K562 (cell line): ENCODE measurements around the gene NF1. TPM values are rescaled to one million over a fixed set of nuclear protein-coding genes. Genes with fewer than 3 reads are reported as not detected.
A peak's percentile ranks its signal among the peaks of the same experiment; 100 is the strongest.

Source experiments
- ATAC-seq: fragments of 200-7000 bp; cut with Tn5 transposase; 3 replicates; pipeline ENCODE4 v1.9.1; 2020; ENCODE audit warnings: moderate library complexity
- BruUV-seq: library from RNA; stranded (reverse); fragments of 400-500 nt; replicated peaks from 2 replicates; lab custom pipeline; 2021; lab: Mats Ljungman, UMichigan
- CTCF ChIA-PET: fragments of 300-600 bp; formaldehyde crosslinking; extraction: SDS; loops from one replicate; lab custom pipeline; 2021; ENCODE audit warnings: low intra/inter-chr PET ratio; lab: Yijun Ruan, JAX
- POLR2A ChIA-PET: fragments of 300-600, 350-650 bp; sonication (Branson Sonifier 250); formaldehyde crosslinking; extraction: SDS; loops from one replicate; lab custom pipeline; 2021; ENCODE audit warnings: antibody characterized with exemption, inconsistent platforms; lab: Yijun Ruan, JAX
- DNase-seq, 4 experiments: peaks; one replicate each; pipeline versions ENCODE4 v3.0.0 to v3.0.0-alpha.2; 2011 to 2018; ENCODE audit warnings: low spot score in 3 of 4, mixed read lengths in 3 of 4; ENCODE audit errors: extremely low read depth in 1 of 4
- FAIRE-seq: peaks from 2 replicates; lab custom pipeline; 2011; peaks lifted over from hg19 to GRCh38; lab: Jason Lieb, UNC
- H2AFZ ChIP-seq: 2 replicates; pipeline ENCODE4 v1.6.0; 2011; ENCODE audit warnings: low read depth, low read length, control low read depth, inconsistent platforms
- H3K27ac ChIP-seq: fragments of 200-600 bp; 3 replicates; pipeline ENCODE4 v1.8.0; 2011; ENCODE audit warnings: low read depth, mild to moderate bottlenecking, control low read depth, inconsistent platforms, low read length, moderate library complexity, mixed read lengths; ENCODE audit errors: extremely low read depth
- H3K27me3 ChIP-seq, 2 experiments: fragments of 300-600 bp in 1 of 2; 2 replicates in 1 of 2; 3 replicates in 1 of 2; pipeline versions ENCODE4 v1.6.0 to v1.8.0; 2011; ENCODE audit warnings: inconsistent platforms in 2 of 2, low read length in 2 of 2, mild to moderate bottlenecking in 1 of 2, mixed read lengths in 1 of 2, moderate library complexity in 1 of 2; ENCODE audit not compliant: control insufficient read depth in 2 of 2, insufficient read depth in 2 of 2
- H3K36me3 ChIP-seq: fragments of 300-600 bp; 3 replicates; pipeline ENCODE4 v1.8.0; 2011; ENCODE audit warnings: mild to moderate bottlenecking, low read length, inconsistent platforms; ENCODE audit not compliant: control insufficient read depth, insufficient read depth
- H3K4me1 ChIP-seq, 2 experiments: fragments of 200-600 bp in 1 of 2; replicated peaks in 1 of 2; 2 replicates in 1 of 2; 3 replicates in 1 of 2; pipeline versions ENCODE4 v1.5.1 to v1.8.0; 2011; ENCODE audit warnings: inconsistent platforms in 2 of 2, low read length in 2 of 2, mild to moderate bottlenecking in 1 of 2, mixed read lengths in 1 of 2, moderate library complexity in 1 of 2; ENCODE audit not compliant: control insufficient read depth in 2 of 2, insufficient read depth in 2 of 2
- H3K4me2 ChIP-seq: 2 replicates; pipeline ENCODE4 v1.6.1; 2011; ENCODE audit warnings: low read length, control low read depth, inconsistent platforms, mixed read lengths; ENCODE audit not compliant: insufficient read depth
- H3K4me3 ChIP-seq: fragments of 200-600 bp; sonication (generic), shearing (Covaris generic); 2 replicates; pipeline ENCODE4 v1.5.1; 2016; ENCODE audit warnings: control low read depth, inconsistent platforms
- H3K79me2 ChIP-seq: fragments of 200-600 bp; 3 replicates; pipeline ENCODE4 v1.8.0; 2011; ENCODE audit warnings: low read length, inconsistent platforms; ENCODE audit not compliant: control insufficient read depth, insufficient read depth
- H3K9ac ChIP-seq, 2 experiments: 2 replicates each; pipeline versions ENCODE4 v1.6.0 to v1.6.1; 2011; ENCODE audit warnings: low read depth in 2 of 2, low read length in 2 of 2, control low read depth in 1 of 2, inconsistent platforms in 1 of 2, mild to moderate bottlenecking in 1 of 2, mixed read lengths in 1 of 2; ENCODE audit not compliant: insufficient read depth in 1 of 2
- H3K9me1 ChIP-seq: one replicate; pipeline ENCODE4 v1.6.0; 2011; ENCODE audit warnings: inconsistent platforms, mild to moderate bottlenecking, low read length, moderate library complexity; ENCODE audit not compliant: control insufficient read depth, insufficient read depth
- H3K9me3 ChIP-seq: replicated peaks from 2 replicates; pipeline ENCODE4 v1.5.1; 2011; ENCODE audit warnings: low read depth, low read length, inconsistent platforms; ENCODE audit not compliant: control insufficient read depth, insufficient read depth
- H4K20me1 ChIP-seq: replicated peaks from 2 replicates; pipeline ENCODE4 v1.6.1; 2011; ENCODE audit warnings: low read length, inconsistent platforms, mixed read lengths; ENCODE audit not compliant: control insufficient read depth, insufficient read depth
- ATF1 ChIP-seq, 2 experiments: fragments of 450-650 bp in 1 of 2; IDR thresholded peaks; 2 replicates each; pipeline ENCODE4 v1.6.1; 2016; ENCODE audit warnings: missing compliant biosample characterization in 1 of 2, missing genetic modification characterization in 1 of 2
- BACH1 ChIP-seq: fragments of 200-800 bp; sonication (Bioruptor generic); IDR thresholded peaks from 2 replicates; pipeline ENCODE4 v1.6.1; 2016; ENCODE audit warnings: missing genetic modification characterization, missing compliant biosample characterization
- C11orf30 ChIP-seq: fragments of 450-650 bp; IDR thresholded peaks from 2 replicates; pipeline ENCODE4 v1.6.1; 2016; ENCODE audit warnings: low read depth, mild to moderate bottlenecking
- CBX1 ChIP-seq: sonication (generic); IDR thresholded peaks from 2 replicates; pipeline ENCODE4 v1.6.1; 2016; ENCODE audit warnings: antibody characterized with exemption, low read depth, mild to moderate bottlenecking
- DMBX1 ChIP-seq: fragments of 250-450 bp; sonication (Bioruptor Pico); IDR thresholded peaks from 2 replicates; pipeline ENCODE4 v1.8.0; 2022; ENCODE audit warnings: inconsistent platforms, mild to moderate bottlenecking, moderate library complexity, borderline replicate concordance
- DNMT1 ChIP-seq: fragments of 450-650 bp; IDR thresholded peaks from 2 replicates; pipeline ENCODE4 v1.6.1; 2016; ENCODE audit warnings: antibody characterized with exemption, mild to moderate bottlenecking
- EP400 ChIP-seq: fragments of 450-650 bp; IDR thresholded peaks from 2 replicates; pipeline ENCODE4 v1.6.1; 2017; ENCODE audit warnings: antibody characterized with exemption, mild to moderate bottlenecking, moderate library complexity
- EWSR1 ChIP-seq: fragments of 450-650 bp; IDR thresholded peaks from 2 replicates; pipeline ENCODE4 v1.6.1; 2018; ENCODE audit warnings: borderline replicate concordance, mild to moderate bottlenecking, low read depth, moderate library complexity; ENCODE audit not compliant: partially characterized antibody
- FOXP1 ChIP-seq: sonication (generic); formaldehyde crosslinking; IDR thresholded peaks from 2 replicates; pipeline ENCODE4 v1.8.0; 2022; ENCODE audit warnings: mild to moderate bottlenecking, missing genetic modification reagents
- HDAC1 ChIP-seq, 2 experiments: fragments of 450-650 bp; IDR thresholded peaks; 2 replicates each; pipeline ENCODE4 v1.6.1; 2016 to 2017; ENCODE audit warnings: inconsistent platforms in 1 of 2, mild to moderate bottlenecking in 1 of 2, moderate library complexity in 1 of 2
- HNRNPK ChIP-seq: fragments of 200-400 bp; formaldehyde crosslinking; IDR thresholded peaks from one replicate; pipeline ENCODE4 v1.6.1; 2018; ENCODE audit warnings: mild to moderate bottlenecking, low read depth, low read length; ENCODE audit not compliant: poor library complexity, severe bottlenecking
- ILF3 ChIP-seq: fragments of 450-650 bp; IDR thresholded peaks from 2 replicates; pipeline ENCODE4 v1.6.1; 2018; ENCODE audit warnings: antibody characterized with exemption, mild to moderate bottlenecking, moderate library complexity, borderline replicate concordance
- L3MBTL2 ChIP-seq: fragments of 450-650 bp; IDR thresholded peaks from 2 replicates; pipeline ENCODE4 v1.6.1; 2016; ENCODE audit warnings: mild to moderate bottlenecking, moderate library complexity
- MAFG ChIP-seq: fragments of 450-650 bp; conservative IDR thresholded peaks from 2 replicates; pipeline ENCODE4 v1.6.1; 2016; ENCODE audit warnings: missing genetic modification characterization, missing compliant biosample characterization
- MCM3 ChIP-seq: fragments of 450-650 bp; IDR thresholded peaks from 2 replicates; pipeline ENCODE4 v1.6.1; 2016
- MEIS2 ChIP-seq: fragments of 450-650 bp; IDR thresholded peaks from 2 replicates; pipeline ENCODE4 v1.6.1; 2014; ENCODE audit warnings: mild to moderate bottlenecking; ENCODE audit not compliant: partially characterized antibody
- MTF1 ChIP-seq: fragments of 250-450 bp; sonication (Bioruptor Pico); IDR thresholded peaks from 2 replicates; pipeline ENCODE4 v1.9.0; 2021; ENCODE audit warnings: moderate library complexity, mild to moderate bottlenecking, inconsistent platforms, borderline replicate concordance
- NFATC3 ChIP-seq: fragments of 450-650 bp; IDR thresholded peaks from 2 replicates; pipeline ENCODE4 v1.6.1; 2017; ENCODE audit warnings: mild to moderate bottlenecking
- NFE2L1 ChIP-seq: fragments of 450-650 bp; IDR thresholded peaks from 2 replicates; pipeline ENCODE4 v1.6.1; 2016; ENCODE audit warnings: missing genetic modification characterization, low read depth, mild to moderate bottlenecking, missing compliant biosample characterization, moderate library complexity, borderline replicate concordance
- NUFIP1 ChIP-seq: fragments of 450-650 bp; IDR thresholded peaks from 2 replicates; pipeline ENCODE4 v1.6.1; 2018; ENCODE audit not compliant: partially characterized antibody
- PATZ1 ChIP-seq: fragments of 250-450 bp; sonication (Bioruptor Pico); IDR thresholded peaks from 2 replicates; pipeline ENCODE4 v1.5.0; 2020; ENCODE audit warnings: mild to moderate bottlenecking, borderline replicate concordance
- PCBP2 ChIP-seq: fragments of 200-400 bp; formaldehyde crosslinking; IDR thresholded peaks from 2 replicates; pipeline ENCODE4 v1.6.1; 2018; ENCODE audit warnings: low read length, low read depth, mild to moderate bottlenecking, moderate library complexity; ENCODE audit not compliant: poor library complexity, severe bottlenecking
- PHF20 ChIP-seq: fragments of 450-650 bp; IDR thresholded peaks from 2 replicates; pipeline ENCODE4 v1.6.1; 2018; ENCODE audit not compliant: partially characterized antibody
- RNF2 ChIP-seq: sonication (generic); IDR thresholded peaks from 2 replicates; pipeline ENCODE4 v1.6.1; 2016
- ZNF347 ChIP-seq: fragments of 450-650 bp; formaldehyde crosslinking; IDR thresholded peaks from 2 replicates; pipeline ENCODE4 v1.4.0; 2020; ENCODE audit warnings: low read depth, mild to moderate bottlenecking, moderate library complexity
- WGBS: fragments of 100-300 bp; shearing (Covaris generic); methylation state at CpG from one replicate; pipeline ENCODE4 v1.1.6; 2016; ENCODE audit warnings: low coverage, mixed read lengths; ENCODE audit not compliant: insufficient coverage; ENCODE audit errors: missing lambda C conversion rate; 5-methylcytosine and 5-hydroxymethylcytosine counted together
- in situ Hi-C: fragments of 300-500 bp; cut with MboI; formaldehyde crosslinking; loops from 4 replicates; pipeline ENCODE4 v1.15.0; 2018; ENCODE audit warnings: inconsistent platforms, mixed read lengths
- intact Hi-C: fragments of 100-400 bp; cut with micrococcal nuclease; formaldehyde crosslinking; loops from 2 replicates; pipeline ENCODE4 v1.14.2; 2022
- polyA plus RNA-seq, 8 experiments: library from polyadenylated mRNA; depleted of rRNA in 4 of 8; stranded (reverse) in 5 of 8; unstranded in 3 of 8; fragments of >200 nt; fragmentation: Nextera tagmentation in 2 of 8; fragmentation: Illumina TruSeq in 1 of 8; extraction: Ambion mirVana in 2 of 8; extraction: Trizol in 1 of 8; gene quantifications; 2 replicates each; pipeline versions ENCODE4 v1.2.1 to v1.2.3, GENCODE V29; 2011 to 2014; ENCODE audit warnings: inconsistent platforms in 1 of 8, missing spikeins in 1 of 8
- total RNA-seq, 7 experiments: library from RNA; depleted of rRNA in 6 of 7; stranded (reverse); fragments of >200 nt in 6 of 7; fragmentation: Illumina TruSeq in 2 of 7; extraction: Trizol in 2 of 7; gene quantifications; 2 replicates each; pipeline versions ENCODE4 v1.2.1 to v1.2.3, GENCODE V29; 2011 to 2021; ENCODE audit warnings: low replicate concordance in 1 of 7

NF1 gene
- total and polyA plus RNA-seq, 9 of the 15 experiments (the other 6 are each of a cell fraction or from before 2014, with no cell fraction given): 3.4 to 41.9 (median 24.3) TPM

- WGBS: 12% methylated on average over 4 of the region's 4 CpGs
- peaks cover 0 to 6% of the 10 kb centered on the region in 2 experiments; a peak in 2 of 5 replicates for H3K4me1 ChIP-seq
- in situ Hi-C loops (no loop called here), intact Hi-C loops (no loop called here)
- H2AFZ ChIP-seq: peak overlapping the region; percentile 12
- H3K9me1 ChIP-seq: no peaks in the 10 kb centered on the region
- H3K27me3 ChIP-seq: no peaks in the 10 kb centered on the region
- peak; percentile 65 for FAIRE-seq
- H4K20me1 ChIP-seq: no peaks in the 10 kb centered on the region
- CTCF ChIA-PET: no interaction called here
- no peaks in the 10 kb centered on the region for H3K79me2 ChIP-seq
- H3K36me3 ChIP-seq: no peaks in the 10 kb centered on the region
- ATAC-seq: peak; percentile 87
- H3K9me3 ChIP-seq: no peaks in the 10 kb centered on the region
- no peak overlapping the region for H3K4me2 ChIP-seq
- peak in 3 of 4 experiments; percentile 16 to 56 (median 52) for DNase-seq
- 0 out of 4 replicates have a peak overlapping the region, but pooled peaks of 1 of the 2 experiments have one; percentile 31 for H3K9ac ChIP-seq
- H3K4me3 ChIP-seq: no peak overlapping the region
- POLR2A ChIA-PET: interaction anchor here (0.6 to 1.1 kb wide), 2 partner anchors 13 kb away, joined by 3 read pairs; no protein-coding TSS in a partner anchor
- no TSS peak for BruUV-seq
- H3K27ac ChIP-seq: no peak overlapping the region; the same call in 2 of the 3 replicates
- TF ChIP-seq NFATC3: no peak
- no peak for TF ChIP-seq MCM3
- TF ChIP-seq PCBP2: no peak
- no peak for TF ChIP-seq PHF20
- TF ChIP-seq BACH1 (tag): peak; percentile 80; the same call in 1 of the 2 replicates
- peak; percentile 65; the same call in 1 of the 2 replicates for TF ChIP-seq NFE2L1 (tag)
- TF ChIP-seq L3MBTL2: no peak
- no peak for TF ChIP-seq EWSR1
- no peak for TF ChIP-seq DMBX1 (CRISPR knock-in tag)
- no peak for TF ChIP-seq MEIS2
- peak; percentile 93 for TF ChIP-seq MAFG (tag)
- no peak for TF ChIP-seq NUFIP1
- TF ChIP-seq EP400: no peak
- TF ChIP-seq HNRNPK: no peak
- TF ChIP-seq MTF1: no peak
- no peak for TF ChIP-seq CBX1
- no peak for TF ChIP-seq ZNF347 (CRISPR knock-in tag)
- no peak for TF ChIP-seq FOXP1 (CRISPR knock-in tag)
- no peak for TF ChIP-seq DNMT1
- TF ChIP-seq HDAC1 (IDR thresholded peaks at IDR 0.05): no peak
- no peak for TF ChIP-seq PATZ1 (CRISPR knock-in tag)
- peak; percentile 95 for TF ChIP-seq C11orf30
- TF ChIP-seq ATF1 (CRISPR knock-in tag; IDR thresholded peaks at IDR 0.05): no peak
- TF ChIP-seq ATF1 (tag; IDR thresholded peaks at IDR 0.05): no peak
- no peak for TF ChIP-seq RNF2
- TF ChIP-seq ILF3: no peak
These were observed 16.5 kb upstream of the NF1 start for GRCh38 chr17:31078290-31078689.
